Heart left ventricle (tissue), 13 donors: ENCODE results near the gene LIPE.

Source experiments
- CTCF ChIP-seq, 12 donors: fragments of 200-600 bp; sonication (generic) in 4 of 12; IDR thresholded peaks; one replicate each; pipeline versions ENCODE4 v1.5.0 to v1.8.0; 2018 to 2022; ENCODE audit warnings: antibody characterized with exemption in 12 of 12, mild to moderate bottlenecking in 5 of 12
- POLR2A ChIP-seq, 2 donors: fragments of 450-650 bp; IDR thresholded peaks; one replicate each; pipeline ENCODE4 v1.6.1; 2017; ENCODE audit warnings: antibody characterized with exemption in 2 of 2, mild to moderate bottlenecking in 2 of 2, moderate library complexity in 2 of 2
- donor health status: ischemic (EF 13 %, LVEDD 7.1; RV severe dilation, severe dysfunction).
- donor health status: DM: no; HTN: yes; CAD: no.
- donor health status: DM: no; HTN: no; CAD: no.
- donor health status: ischemic (EF 25% LVEDD 6.9; RV normal size, moderate dysfunction).
- donor health status: ischemic (EF 25% LVEDD 5.7; RV mildly dilated, moderate dysfunction).
- donor health status: ischemic (EF 35%, LVEDD 5.7; RV mildly dilated, moderate dysfunction).
- donor health status: nonischemic (EF 11% LVEDD 7.7; RV severe dilation, severe dysfunction).
- donor health status: DM: yes; HTN: yes; CAD: no.
- donor health status: PGD.
- donor health status: ischemic (EF 29% LVEDD 5.4; RV normal size, mild dysfunction).
- donor health status: nonischemic (EF 23%, LVEDD 6.1; RV moderate dilation, normal function).

DNA sequence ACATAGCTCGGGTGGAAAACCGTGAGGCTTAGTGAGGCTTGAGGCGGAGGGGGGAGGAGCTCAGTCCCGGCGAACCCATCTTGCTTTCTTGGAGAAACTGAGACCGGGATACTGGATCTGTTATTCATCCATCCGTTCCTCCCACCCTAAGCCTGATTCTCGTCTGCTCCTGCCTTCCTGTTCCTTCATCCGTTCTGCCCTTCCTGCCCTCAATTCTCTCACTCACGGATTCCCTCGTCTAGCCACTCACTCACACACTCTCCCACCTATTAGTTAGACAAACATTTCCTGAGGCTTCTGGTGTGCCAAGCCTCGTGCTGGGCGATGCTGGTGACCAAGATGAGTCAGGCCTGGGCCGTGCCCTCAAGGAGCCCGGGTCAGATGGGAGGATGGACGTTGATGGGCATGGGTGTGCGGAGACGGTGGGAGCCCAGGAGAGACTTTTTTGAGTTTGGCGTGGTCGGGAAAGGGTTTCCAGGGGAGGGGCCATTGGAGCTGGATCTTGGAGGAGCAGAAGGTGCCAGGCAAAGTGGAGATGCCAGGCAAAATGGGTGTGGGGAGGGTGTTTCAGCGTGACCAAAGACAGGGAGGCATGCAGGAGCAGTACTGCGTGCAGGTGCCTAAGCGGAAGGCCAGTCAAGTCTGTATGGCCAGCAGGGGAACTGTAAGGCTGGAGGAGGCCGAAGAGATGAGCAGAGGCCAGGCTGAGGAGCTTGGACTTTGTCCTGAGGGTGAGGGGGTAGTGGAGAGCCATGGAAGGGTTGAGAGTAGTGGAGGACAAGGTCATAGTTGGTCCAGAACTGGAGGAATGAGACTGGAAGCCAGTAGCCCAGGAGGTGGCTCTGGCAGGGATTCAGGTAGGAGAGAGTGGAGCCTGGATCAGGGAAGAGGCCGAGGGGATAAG lies 29.7 kb downstream of the LIPE start:
- no peak for TF ChIP-seq POLR2A (IDR thresholded peaks at IDR 0.05)
- TF ChIP-seq CTCF (IDR thresholded peaks at IDR 0.05), result no peak
